Measurements from ENCODE around the gene IL22RA1.

The IL22RA1 gene

DNA sequence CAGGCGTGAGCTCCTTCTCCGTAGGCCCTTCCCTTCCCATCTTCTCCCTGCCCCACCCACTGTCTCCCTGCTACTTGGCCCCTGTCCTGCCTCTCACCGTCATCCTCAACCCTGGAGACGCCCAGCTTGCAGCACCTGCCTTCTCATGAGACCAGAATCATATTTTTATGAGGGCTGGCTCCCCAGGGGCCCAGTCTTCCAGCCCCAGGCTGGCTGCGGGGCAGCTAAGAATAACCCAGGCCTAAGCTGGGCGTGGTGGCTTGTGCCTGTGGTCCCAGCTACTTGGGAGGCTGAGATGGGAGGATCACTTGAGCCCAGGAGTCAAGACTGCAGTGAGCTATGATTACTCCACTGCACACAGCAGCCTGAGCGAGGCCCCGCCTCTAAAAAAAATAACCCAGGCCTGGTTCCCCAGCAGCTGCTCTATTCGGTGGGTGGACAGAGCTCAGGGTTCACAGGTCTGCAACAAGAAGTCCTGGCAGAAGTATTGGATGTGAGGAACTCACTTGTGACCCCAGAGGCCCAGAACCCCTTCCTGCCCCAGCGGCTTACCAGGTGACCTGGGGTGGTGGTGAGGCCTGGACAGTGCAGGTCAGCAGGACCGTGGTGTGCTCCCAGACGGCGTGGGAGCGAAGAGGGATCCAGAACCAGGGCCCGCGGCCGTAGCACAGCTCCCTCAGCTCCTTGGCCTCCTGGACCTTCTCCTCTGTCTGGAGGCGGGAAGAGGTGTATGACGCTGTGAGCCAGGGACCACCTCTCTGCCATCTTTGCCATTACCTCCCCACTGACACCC, 37.4 kb downstream of the IL22RA1 start:
- Histone ChIP-seq H3K27ac (no peak overlapping the region), H3K27me3 (replicated peaks) (no peaks in the 10 kb centered on the region), H3K4me3 (ENCODE audit: low read depth, low read length) (no peak overlapping the region), H3K36me3 (replicated peaks) (no peaks in the 10 kb centered on the region)
- no peak for DNase-seq
- in situ Hi-C loops (cut with HindIII; ENCODE audit: low pct_ligation_motif_present, low sequenced_read_pairs), result no loop called here
- no peak for TF ChIP-seq CTCF (IDR thresholded peaks at IDR 0.05; ENCODE audit: low read depth, low read length, missing control alignments)

DNA sequence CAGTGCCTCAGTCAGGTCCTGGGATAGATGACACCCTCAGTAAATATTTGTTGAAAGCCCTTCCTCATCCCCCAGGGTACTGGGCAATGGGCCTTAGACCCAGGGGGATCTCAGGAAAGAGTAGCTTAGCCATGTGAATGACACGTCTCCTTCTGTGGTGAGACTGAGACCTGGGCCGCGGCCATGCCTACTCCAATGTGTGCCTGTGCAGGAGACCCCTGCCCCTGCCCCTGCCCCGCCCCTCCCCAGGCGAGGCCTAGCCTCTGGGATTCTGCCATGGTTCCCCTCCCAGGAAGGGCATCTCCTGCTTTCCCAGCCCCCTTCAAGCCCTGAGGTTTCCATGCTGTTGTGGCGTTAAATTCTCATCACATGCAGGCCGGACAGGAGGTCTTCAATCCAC, 38.1 kb downstream of the IL22RA1 start:
- in situ Hi-C loops (cut with HindIII; ENCODE audit: low pct_ligation_motif_present, low sequenced_read_pairs), result no loop called here
- no peak for TF ChIP-seq CTCF (IDR thresholded peaks at IDR 0.05; ENCODE audit: low read depth, low read length, missing control alignments)
- H3K4me3 ChIP-seq (ENCODE audit: low read depth, low read length), result no peak overlapping the region
- DNase-seq, result no peak
- no peak overlapping the region for H3K27ac ChIP-seq
- H3K27me3 ChIP-seq (replicated peaks), result no peaks in the 10 kb centered on the region
- no peaks in the 10 kb centered on the region for H3K36me3 ChIP-seq (replicated peaks)

- no peak for TF ChIP-seq CTCF (IDR thresholded peaks at IDR 0.05; ENCODE audit: low read depth, low read length, missing control alignments)
- no peak overlapping the region for H3K27ac ChIP-seq
- H3K36me3 ChIP-seq (replicated peaks), result no peaks in the 10 kb centered on the region
- no peak overlapping the region for H3K4me3 ChIP-seq (ENCODE audit: low read depth, low read length)
- in situ Hi-C loops (cut with HindIII; ENCODE audit: low pct_ligation_motif_present, low sequenced_read_pairs), result no loop called here
- no peaks in the 10 kb centered on the region for H3K27me3 ChIP-seq (replicated peaks)
- DNase-seq, result no peak
These were observed 39.1 kb downstream of the IL22RA1 start for GRCh38 chr1:24103879-24104278.

DNA sequence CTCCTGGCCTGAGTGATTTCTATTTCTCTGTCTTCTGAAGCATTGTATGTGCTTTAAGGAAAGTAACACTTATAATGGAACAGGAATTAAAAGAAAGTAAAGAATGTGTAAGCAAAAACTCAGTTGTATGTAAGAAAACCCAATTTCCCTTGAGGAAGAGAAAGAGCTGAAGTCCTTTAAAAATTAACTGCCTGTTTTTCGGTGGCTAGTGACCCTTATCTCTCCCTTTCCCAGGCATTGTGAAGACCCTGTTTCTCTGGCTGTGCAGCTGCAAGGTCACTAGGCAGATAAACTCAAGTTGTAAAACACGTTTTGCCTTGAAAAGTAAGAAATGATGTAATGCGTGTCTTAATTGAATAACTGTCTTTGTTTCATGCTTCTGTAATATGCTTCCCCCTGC, 39.5 kb downstream of the IL22RA1 start:
- in situ Hi-C loops (cut with HindIII; ENCODE audit: low pct_ligation_motif_present, low sequenced_read_pairs), result no loop called here
- Histone ChIP-seq H3K4me3 (ENCODE audit: low read depth, low read length) (no peak overlapping the region), H3K27me3 (replicated peaks) (no peaks in the 10 kb centered on the region), H3K36me3 (replicated peaks) (no peaks in the 10 kb centered on the region), H3K27ac (no peak overlapping the region)
- no peak for DNase-seq
- no peak for TF ChIP-seq CTCF (IDR thresholded peaks at IDR 0.05; ENCODE audit: low read depth, low read length, missing control alignments)

GRCh38 chr1:24102961-24103360, 40.0 kb downstream of the IL22RA1 start:
- Histone ChIP-seq H3K36me3 (replicated peaks) (no peaks in the 10 kb centered on the region), H3K27ac (no peak overlapping the region), H3K4me3 (ENCODE audit: low read depth, low read length) (no peak overlapping the region), H3K27me3 (replicated peaks) (no peaks in the 10 kb centered on the region)
- TF ChIP-seq CTCF (IDR thresholded peaks at IDR 0.05; ENCODE audit: low read depth, low read length, missing control alignments), result no peak
- in situ Hi-C loops (cut with HindIII; ENCODE audit: low pct_ligation_motif_present, low sequenced_read_pairs), result no loop called here
- DNase-seq, result no peak

All from brain microvascular endothelial cell (primary cell).